ENCODE results near the gene GUCY2C. TPM values are rescaled to one million over a fixed set of nuclear protein-coding genes. Genes with fewer than 3 reads are reported as not detected.

GUCY2C gene
- total RNA-seq, 2 experiments from 2014 or later, result not detected

GRCh38 chr12:14651371-14651770, 45.0 kb downstream of the GUCY2C start:
- TF ChIP-seq CTCF (IDR thresholded peaks at IDR 0.05), result no peak
- no peaks in the 10 kb centered on the region for H3K9me3 Mint-ChIP-seq
- H3K4me3 ChIP-seq (ENCODE audit: low read length), result no peak overlapping the region
- H3K4me1 ChIP-seq (ENCODE audit: insufficient read depth, low read length), result no peaks in the 10 kb centered on the region
- H3K27ac Mint-ChIP-seq, result no peak overlapping the region
- H3K27me3 Mint-ChIP-seq, result no peaks in the 10 kb centered on the region
- no peaks in the 10 kb centered on the region for H3K4me1 Mint-ChIP-seq (ENCODE audit: low read depth)
- intact Hi-C loops (cut with DNase I, micrococcal nuclease), result no loop called here
- no peaks in the 10 kb centered on the region for H3K36me3 Mint-ChIP-seq (ENCODE audit: low read depth)
- no peak overlapping the region for H3K27ac ChIP-seq (ENCODE audit: low read depth in 1 of 2, low read length in 2 of 2)
- ChIA-PET POLR2A (no interaction called here), CTCF (no interaction called here)
- no peaks in the 10 kb centered on the region for H3K9me3 ChIP-seq (ENCODE audit: control insufficient read depth in 1 of 2, insufficient read depth in 1 of 2, low read length in 2 of 2)
- no peak overlapping the region for H3K4me3 Mint-ChIP-seq
- DNase-seq (no peak), ATAC-seq (ENCODE audit: poor library complexity) (no peak)
- H3K36me3 ChIP-seq (ENCODE audit: insufficient read depth, low read length), result no peaks in the 10 kb centered on the region
- no peaks in the 10 kb centered on the region for H3K27me3 ChIP-seq (ENCODE audit: control insufficient read depth in 1 of 2, insufficient read depth in 2 of 2, low read length in 2 of 2)

- H3K9me3 Mint-ChIP-seq, result no peaks in the 10 kb centered on the region
- no peak overlapping the region for H3K4me3 ChIP-seq (ENCODE audit: low read length)
- intact Hi-C loops (cut with DNase I, micrococcal nuclease), result no loop called here
These were observed 45.6 kb downstream of the GUCY2C start for GRCh38 chr12:14650789-14651188.

GRCh38 chr12:14647028-14647750, 49.2 kb downstream of the GUCY2C start:
- TF ChIP-seq CTCF (IDR thresholded peaks at IDR 0.05), result no peak
- no peak overlapping the region for H3K27ac Mint-ChIP-seq

More at GRCh38 chr12:14650789-14651188, 45.6 kb downstream of the GUCY2C start:
- H3K27ac ChIP-seq (ENCODE audit: low read depth in 1 of 2, low read length in 2 of 2), result no peak overlapping the region
- no peak overlapping the region for H3K27ac Mint-ChIP-seq
- H3K27me3 Mint-ChIP-seq, result no peaks in the 10 kb centered on the region
- no peaks in the 10 kb centered on the region for H3K36me3 ChIP-seq (ENCODE audit: insufficient read depth, low read length)
- ChIA-PET POLR2A (no interaction called here), CTCF (no interaction called here)
- no peaks in the 10 kb centered on the region for H3K9me3 ChIP-seq (ENCODE audit: control insufficient read depth in 1 of 2, insufficient read depth in 1 of 2, low read length in 2 of 2)
- ATAC-seq (ENCODE audit: poor library complexity) (no peak), DNase-seq (no peak)
- H3K36me3 Mint-ChIP-seq (ENCODE audit: low read depth), result no peaks in the 10 kb centered on the region
- H3K4me1 Mint-ChIP-seq (ENCODE audit: low read depth), result no peaks in the 10 kb centered on the region
- no peaks in the 10 kb centered on the region for H3K27me3 ChIP-seq (ENCODE audit: control insufficient read depth in 1 of 2, insufficient read depth in 2 of 2, low read length in 2 of 2)
- TF ChIP-seq CTCF (IDR thresholded peaks at IDR 0.05), result no peak
- no peaks in the 10 kb centered on the region for H3K4me1 ChIP-seq (ENCODE audit: insufficient read depth, low read length)
- no peak overlapping the region for H3K4me3 Mint-ChIP-seq

More at GRCh38 chr12:14647028-14647750, 49.2 kb downstream of the GUCY2C start:
- Histone ChIP-seq H3K27ac (ENCODE audit: low read depth in 1 of 2, low read length in 2 of 2) (no peak overlapping the region), H3K4me3 (ENCODE audit: low read length) (no peak overlapping the region), H3K27me3 (ENCODE audit: control insufficient read depth in 1 of 2, insufficient read depth in 2 of 2, low read length in 2 of 2) (no peaks in the 10 kb centered on the region), H3K4me1 (ENCODE audit: insufficient read depth, low read length) (peaks cover 17% of the 10 kb centered on the region), H3K36me3 (ENCODE audit: insufficient read depth, low read length) (no peaks in the 10 kb centered on the region), H3K9me3 (ENCODE audit: control insufficient read depth in 1 of 2, insufficient read depth in 1 of 2, low read length in 2 of 2) (no peaks in the 10 kb centered on the region)
- DNase-seq (no peak), ATAC-seq (ENCODE audit: poor library complexity) (no peak)
- Mint-ChIP-seq H3K4me1 (ENCODE audit: low read depth) (peaks cover 26% of the 10 kb centered on the region), H3K27me3 (no peaks in the 10 kb centered on the region), H3K36me3 (ENCODE audit: low read depth) (no peaks in the 10 kb centered on the region), H3K4me3 (no peak overlapping the region), H3K9me3 (no peaks in the 10 kb centered on the region)
- CTCF ChIA-PET, result no interaction called here
- POLR2A ChIA-PET, result interaction anchor here (0.6 kb wide), 1 partner anchor 47 kb away, joined by 3 read pairs; no protein-coding TSS in a partner anchor
- intact Hi-C loops (cut with DNase I, micrococcal nuclease), result loop anchor here in 1 of 2 experiments (10.0 kb wide), 1 partner anchor 128 kb away; a partner anchor contains a TSS

Data from CD4-positive, alpha-beta T cell (primary cell).